GM12878 (cell line): Measurements from ENCODE around the gene SMIM7. TPM values are rescaled to one million over a fixed set of nuclear protein-coding genes. Genes with fewer than 3 reads are reported as not detected.
A peak's percentile ranks its signal among the peaks of the same experiment; 100 is the strongest.

Experiments
- E2F4 ChIP-seq: IDR thresholded peaks from 2 replicates; pipeline ENCODE4 v1.6.1; 2012; ENCODE audit warnings: low read depth, low read length, improper control_type of control experiment
- HDAC6 ChIP-seq: fragments of 200-600 bp; sonication (generic); IDR thresholded peaks from one replicate; pipeline ENCODE4 v1.8.0; 2017; ENCODE audit warnings: antibody characterized with exemption; ENCODE audit not compliant: unreplicated experiment
- HDGF ChIP-seq: fragments of 450-650 bp; IDR thresholded peaks from 2 replicates; pipeline ENCODE4 v1.6.1; 2016; ENCODE audit warnings: antibody characterized with exemption
- RCOR1 ChIP-seq: conservative IDR thresholded peaks from 2 replicates; pipeline ENCODE4 v1.6.1; 2012; ENCODE audit warnings: low read depth, low read length, improper control_type of control experiment
- RUNX3 ChIP-seq: IDR thresholded peaks from 2 replicates; pipeline ENCODE4 v1.6.1; 2012; ENCODE audit warnings: low read length, inconsistent platforms
- SKIL ChIP-seq: fragments of 450-650 bp; IDR thresholded peaks from 2 replicates; pipeline ENCODE4 v1.6.1; 2017; ENCODE audit warnings: mild to moderate bottlenecking, low read depth, inconsistent platforms; ENCODE audit not compliant: poor library complexity, severe bottlenecking
- STAT1 ChIP-seq: fragments of 450-650 bp; conservative IDR thresholded peaks from 2 replicates; pipeline ENCODE4 v1.6.1; 2014; ENCODE audit warnings: antibody characterized with exemption, mild to moderate bottlenecking
- ZBED1 ChIP-seq: IDR thresholded peaks from 2 replicates; pipeline ENCODE4 v1.6.1; 2016; ENCODE audit warnings: borderline replicate concordance
- ZNF217 ChIP-seq: fragments of 450-650 bp; IDR thresholded peaks from 2 replicates; pipeline ENCODE4 v1.6.1; 2017; ENCODE audit warnings: antibody characterized with exemption, mild to moderate bottlenecking
- polyA plus RNA-seq, 11 experiments: library from polyadenylated mRNA; depleted of rRNA in 4 of 11; unstranded in 6 of 11; stranded (reverse) in 5 of 11; fragments of >200 nt; fragmentation: Nextera tagmentation in 4 of 11; fragmentation: Illumina TruSeq in 1 of 11; extraction: Ambion mirVana in 4 of 11; extraction: Trizol in 1 of 11; gene quantifications; 1 replicate in 1 of 11; 2 replicates in 10 of 11; pipeline versions ENCODE4 v1.2.1 to v1.2.3, GENCODE V29; 2011 to 2016; ENCODE audit warnings: inconsistent platforms in 2 of 11, missing spikeins in 2 of 11, low read depth in 1 of 11
- total RNA-seq, 4 experiments: library from RNA; depleted of rRNA in 3 of 4; stranded (reverse); fragments of >200 nt in 3 of 4; fragmentation: Illumina TruSeq in 1 of 4; extraction: Trizol in 1 of 4; gene quantifications; 2 replicates each; pipeline versions ENCODE4 v1.2.1 to v1.2.3, GENCODE V29; 2013 to 2021
- TF ChIP-seq, protein P1 (sequence below): IDR thresholded peaks from 2 replicates; pipeline ENCODE4 v1.6.1; 2011; ENCODE audit warnings: mild to moderate bottlenecking, low read depth, low read length, moderate library complexity; ENCODE audit not compliant: insufficient replicate concordance
- TF ChIP-seq, protein P2 (sequence below): fragments of 450-650 bp; IDR thresholded peaks from 2 replicates; pipeline ENCODE4 v1.6.1; 2017; ENCODE audit warnings: mild to moderate bottlenecking, moderate library complexity
- TF ChIP-seq, protein P3 (sequence below): fragments of 450-650 bp; IDR thresholded peaks from 2 replicates; pipeline ENCODE4 v1.6.1; 2017; ENCODE audit warnings: low read depth, mild to moderate bottlenecking, moderate library complexity
- TF ChIP-seq, protein P4 (sequence below): fragments of 450-650 bp; IDR thresholded peaks from 2 replicates; pipeline ENCODE4 v1.6.1; 2018; ENCODE audit warnings: borderline replicate concordance, mild to moderate bottlenecking; ENCODE audit not compliant: partially characterized antibody
- TF ChIP-seq, protein P5 (sequence below): fragments of 450-650 bp; IDR thresholded peaks from 2 replicates; pipeline ENCODE4 v1.6.1; 2014; ENCODE audit warnings: mild to moderate bottlenecking

The SMIM7 gene
- total and polyA plus RNA-seq, 10 of the 15 experiments (the other 5 are each of a cell fraction or from before 2014, with no cell fraction given): 45.7 to 170 (median 70.8) TPM

DNA sequence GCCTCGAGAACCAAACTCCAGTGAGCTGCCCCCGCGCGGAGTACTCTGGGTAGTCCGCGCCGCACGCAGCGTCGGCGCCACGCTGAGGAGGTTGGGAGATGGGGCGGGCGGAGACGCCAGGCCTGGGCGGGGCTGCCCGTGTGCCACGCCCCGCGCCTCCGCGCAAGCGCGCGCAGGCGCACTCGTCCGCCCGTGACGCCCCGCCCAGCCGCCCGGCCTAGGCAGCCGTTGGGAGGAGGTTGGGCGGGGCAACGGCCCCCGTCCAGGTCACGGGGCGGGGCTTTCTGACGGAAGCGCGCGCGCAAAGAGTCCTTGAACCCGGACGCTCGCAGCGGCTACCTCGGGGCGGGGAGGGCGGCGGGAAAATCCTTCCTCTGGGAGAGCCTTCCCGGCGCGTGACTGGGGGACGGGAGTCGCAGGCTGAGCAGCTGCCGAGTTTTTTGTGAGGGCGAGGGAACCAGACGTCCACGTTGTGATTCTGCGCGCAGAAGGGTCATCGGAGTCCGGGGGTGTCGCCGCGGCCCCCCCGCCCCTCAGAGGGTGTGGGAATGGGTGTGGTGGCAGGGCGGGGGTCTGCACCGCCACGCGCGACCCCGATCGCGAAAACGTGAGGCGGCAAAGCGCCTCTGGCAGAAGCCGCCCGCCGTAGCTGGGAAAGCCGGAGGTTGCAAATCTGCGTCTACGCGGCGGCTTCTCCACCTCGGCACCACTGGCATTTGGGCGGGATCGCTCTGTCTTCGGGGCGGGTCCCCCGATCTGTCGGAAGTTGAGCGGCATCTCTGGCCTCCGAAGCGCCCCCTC, 31.6 kb downstream of the SMIM7 start, which contains the start of gene MED26 (continued):
- TF ChIP-seq, protein P1, sequence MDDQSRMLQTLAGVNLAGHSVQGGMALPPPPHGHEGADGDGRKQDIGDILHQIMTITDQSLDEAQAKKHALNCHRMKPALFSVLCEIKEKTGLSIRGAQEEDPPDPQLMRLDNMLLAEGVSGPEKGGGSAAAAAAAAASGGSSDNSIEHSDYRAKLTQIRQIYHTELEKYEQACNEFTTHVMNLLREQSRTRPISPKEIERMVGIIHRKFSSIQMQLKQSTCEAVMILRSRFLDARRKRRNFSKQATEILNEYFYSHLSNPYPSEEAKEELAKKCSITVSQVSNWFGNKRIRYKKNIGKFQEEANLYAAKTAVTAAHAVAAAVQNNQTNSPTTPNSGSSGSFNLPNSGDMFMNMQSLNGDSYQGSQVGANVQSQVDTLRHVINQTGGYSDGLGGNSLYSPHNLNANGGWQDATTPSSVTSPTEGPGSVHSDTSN: peak; percentile 28
- TF ChIP-seq HDGF (peak; percentile 81; the same call in 1 of the 2 replicates), RCOR1 (no peak), HDAC6 (no peak), E2F4 (no peak), SKIL (no peak), RUNX3 (no peak), ZNF217 (no peak), STAT1 (no peak), ZBED1 (no peak)
- TF ChIP-seq, protein P2, sequence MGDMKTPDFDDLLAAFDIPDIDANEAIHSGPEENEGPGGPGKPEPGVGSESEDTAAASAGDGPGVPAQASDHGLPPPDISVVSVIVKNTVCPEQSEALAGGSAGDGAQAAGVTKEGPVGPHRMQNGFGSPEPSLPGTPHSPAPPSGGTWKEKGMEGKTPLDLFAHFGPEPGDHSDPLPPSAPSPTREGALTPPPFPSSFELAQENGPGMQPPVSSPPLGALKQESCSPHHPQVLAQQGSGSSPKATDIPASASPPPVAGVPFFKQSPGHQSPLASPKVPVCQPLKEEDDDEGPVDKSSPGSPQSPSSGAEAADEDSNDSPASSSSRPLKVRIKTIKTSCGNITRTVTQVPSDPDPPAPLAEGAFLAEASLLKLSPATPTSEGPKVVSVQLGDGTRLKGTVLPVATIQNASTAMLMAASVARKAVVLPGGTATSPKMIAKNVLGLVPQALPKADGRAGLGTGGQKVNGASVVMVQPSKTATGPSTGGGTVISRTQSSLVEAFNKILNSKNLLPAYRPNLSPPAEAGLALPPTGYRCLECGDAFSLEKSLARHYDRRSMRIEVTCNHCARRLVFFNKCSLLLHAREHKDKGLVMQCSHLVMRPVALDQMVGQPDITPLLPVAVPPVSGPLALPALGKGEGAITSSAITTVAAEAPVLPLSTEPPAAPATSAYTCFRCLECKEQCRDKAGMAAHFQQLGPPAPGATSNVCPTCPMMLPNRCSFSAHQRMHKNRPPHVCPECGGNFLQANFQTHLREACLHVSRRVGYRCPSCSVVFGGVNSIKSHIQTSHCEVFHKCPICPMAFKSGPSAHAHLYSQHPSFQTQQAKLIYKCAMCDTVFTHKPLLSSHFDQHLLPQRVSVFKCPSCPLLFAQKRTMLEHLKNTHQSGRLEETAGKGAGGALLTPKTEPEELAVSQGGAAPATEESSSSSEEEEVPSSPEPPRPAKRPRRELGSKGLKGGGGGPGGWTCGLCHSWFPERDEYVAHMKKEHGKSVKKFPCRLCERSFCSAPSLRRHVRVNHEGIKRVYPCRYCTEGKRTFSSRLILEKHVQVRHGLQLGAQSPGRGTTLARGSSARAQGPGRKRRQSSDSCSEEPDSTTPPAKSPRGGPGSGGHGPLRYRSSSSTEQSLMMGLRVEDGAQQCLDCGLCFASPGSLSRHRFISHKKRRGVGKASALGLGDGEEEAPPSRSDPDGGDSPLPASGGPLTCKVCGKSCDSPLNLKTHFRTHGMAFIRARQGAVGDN: peak; percentile 98
- TF ChIP-seq, protein P3, sequence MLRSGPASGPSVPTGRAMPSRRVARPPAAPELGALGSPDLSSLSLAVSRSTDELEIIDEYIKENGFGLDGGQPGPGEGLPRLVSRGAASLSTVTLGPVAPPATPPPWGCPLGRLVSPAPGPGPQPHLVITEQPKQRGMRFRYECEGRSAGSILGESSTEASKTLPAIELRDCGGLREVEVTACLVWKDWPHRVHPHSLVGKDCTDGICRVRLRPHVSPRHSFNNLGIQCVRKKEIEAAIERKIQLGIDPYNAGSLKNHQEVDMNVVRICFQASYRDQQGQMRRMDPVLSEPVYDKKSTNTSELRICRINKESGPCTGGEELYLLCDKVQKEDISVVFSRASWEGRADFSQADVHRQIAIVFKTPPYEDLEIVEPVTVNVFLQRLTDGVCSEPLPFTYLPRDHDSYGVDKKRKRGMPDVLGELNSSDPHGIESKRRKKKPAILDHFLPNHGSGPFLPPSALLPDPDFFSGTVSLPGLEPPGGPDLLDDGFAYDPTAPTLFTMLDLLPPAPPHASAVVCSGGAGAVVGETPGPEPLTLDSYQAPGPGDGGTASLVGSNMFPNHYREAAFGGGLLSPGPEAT: peak; percentile 61; the same call in 1 of the 2 replicates
- TF ChIP-seq, protein P4, sequence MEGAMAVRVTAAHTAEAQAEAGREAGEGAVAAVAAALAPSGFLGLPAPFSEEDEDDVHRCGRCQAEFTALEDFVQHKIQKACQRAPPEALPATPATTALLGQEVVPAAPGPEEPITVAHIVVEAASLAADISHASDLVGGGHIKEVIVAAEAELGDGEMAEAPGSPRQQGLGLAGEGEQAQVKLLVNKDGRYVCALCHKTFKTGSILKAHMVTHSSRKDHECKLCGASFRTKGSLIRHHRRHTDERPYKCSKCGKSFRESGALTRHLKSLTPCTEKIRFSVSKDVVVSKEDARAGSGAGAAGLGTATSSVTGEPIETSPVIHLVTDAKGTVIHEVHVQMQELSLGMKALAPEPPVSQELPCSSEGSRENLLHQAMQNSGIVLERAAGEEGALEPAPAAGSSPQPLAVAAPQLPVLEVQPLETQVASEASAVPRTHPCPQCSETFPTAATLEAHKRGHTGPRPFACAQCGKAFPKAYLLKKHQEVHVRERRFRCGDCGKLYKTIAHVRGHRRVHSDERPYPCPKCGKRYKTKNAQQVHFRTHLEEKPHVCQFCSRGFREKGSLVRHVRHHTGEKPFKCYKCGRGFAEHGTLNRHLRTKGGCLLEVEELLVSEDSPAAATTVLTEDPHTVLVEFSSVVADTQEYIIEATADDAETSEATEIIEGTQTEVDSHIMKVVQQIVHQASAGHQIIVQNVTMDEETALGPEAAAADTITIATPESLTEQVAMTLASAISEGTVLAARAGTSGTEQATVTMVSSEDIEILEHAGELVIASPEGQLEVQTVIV: no peak
- TF ChIP-seq, protein P5, sequence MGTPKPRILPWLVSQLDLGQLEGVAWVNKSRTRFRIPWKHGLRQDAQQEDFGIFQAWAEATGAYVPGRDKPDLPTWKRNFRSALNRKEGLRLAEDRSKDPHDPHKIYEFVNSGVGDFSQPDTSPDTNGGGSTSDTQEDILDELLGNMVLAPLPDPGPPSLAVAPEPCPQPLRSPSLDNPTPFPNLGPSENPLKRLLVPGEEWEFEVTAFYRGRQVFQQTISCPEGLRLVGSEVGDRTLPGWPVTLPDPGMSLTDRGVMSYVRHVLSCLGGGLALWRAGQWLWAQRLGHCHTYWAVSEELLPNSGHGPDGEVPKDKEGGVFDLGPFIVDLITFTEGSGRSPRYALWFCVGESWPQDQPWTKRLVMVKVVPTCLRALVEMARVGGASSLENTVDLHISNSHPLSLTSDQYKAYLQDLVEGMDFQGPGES: no peak
